H1 (cell line): ENCODE results near the gene KRT4. TPM values are rescaled to one million over a fixed set of nuclear protein-coding genes. Genes with fewer than 3 reads are reported as not detected.

Source experiments
- CTCF ChIA-PET: fragments of 300-600 bp; sonication (Branson Sonifier 250); formaldehyde crosslinking; loops from one replicate; lab custom pipeline; 2021; ENCODE audit not compliant: partially characterized antibody; lab: Charles Lee
- POLR2A ChIA-PET: fragments of 300-600 bp; sonication (Branson Sonifier 250); formaldehyde crosslinking; loops from one replicate; lab custom pipeline; 2021; ENCODE audit warnings: inconsistent platforms; ENCODE audit not compliant: partially characterized antibody; lab: Charles Lee
- DNase-seq, 2 experiments: peaks; one replicate each; pipeline versions ENCODE4 v3.0.0 to v3.0.0-alpha.2; 2010 to 2022; ENCODE audit warnings: low spot score in 2 of 2, low read depth in 1 of 2, mixed read lengths in 1 of 2
- FAIRE-seq: peaks from 2 replicates; lab custom pipeline; 2011; peaks lifted over from hg19 to GRCh38; lab: Jason Lieb, UNC
- H2AFZ ChIP-seq: 2 replicates; pipeline ENCODE4 v1.8.1; 2012; ENCODE audit warnings: low read length, inconsistent platforms
- H2AK5ac ChIP-seq: 2 replicates; pipeline ENCODE4 v1.6.1; 2013; ENCODE audit warnings: low read depth, low read length
- H2BK120ac ChIP-seq: replicated peaks from 2 replicates; pipeline ENCODE3; 2013; ENCODE audit warnings: low read depth, low read length, inconsistent platforms
- H2BK12ac ChIP-seq: 2 replicates; pipeline ENCODE4 v1.6.1; 2013; ENCODE audit warnings: low read depth, low read length
- H2BK15ac ChIP-seq: 2 replicates; pipeline ENCODE4 v1.6.1; 2013; ENCODE audit warnings: low read length
- H2BK20ac ChIP-seq: 2 replicates; pipeline ENCODE4 v1.6.1; 2013; ENCODE audit warnings: low read length
- H2BK5ac ChIP-seq: 2 replicates; pipeline ENCODE4 v1.6.1; 2013; ENCODE audit warnings: low read depth, low read length
- H3K14ac ChIP-seq: 2 replicates; pipeline ENCODE4 v1.6.1; 2013; ENCODE audit warnings: inconsistent platforms; ENCODE audit not compliant: insufficient read length
- H3K18ac ChIP-seq: 2 replicates; pipeline ENCODE4 v1.6.1; 2013; ENCODE audit warnings: low read length; ENCODE audit errors: extremely low read depth
- H3K23ac ChIP-seq: 2 replicates; pipeline ENCODE4 v1.6.1; 2013; ENCODE audit warnings: inconsistent platforms; ENCODE audit not compliant: insufficient read length
- H3K23me2 ChIP-seq: 2 replicates; pipeline ENCODE4 v1.6.1; 2013; ENCODE audit warnings: low read depth, low read length
- H3K27ac ChIP-seq: 2 replicates; pipeline ENCODE4 v1.6.1; 2011; ENCODE audit warnings: low read depth, low read length, inconsistent platforms
- H3K27me3 ChIP-seq, 4 experiments: replicated peaks in 1 of 4; 1 replicate in 1 of 4; 2 replicates in 3 of 4; pipeline versions ENCODE4 v1.6.1 to v1.8.1; 2011 to 2013; ENCODE audit warnings: low read length in 3 of 4, mild to moderate bottlenecking in 3 of 4, inconsistent platforms in 2 of 4, mixed read lengths in 2 of 4, moderate library complexity in 1 of 4; ENCODE audit not compliant: control insufficient read depth in 3 of 4, insufficient read depth in 3 of 4; ENCODE audit errors: extremely low read depth in 1 of 4
- H3K36me3 ChIP-seq, 4 experiments: 2 replicates each; pipeline versions ENCODE4 v1.6.1 to v1.8.1; 2011 to 2013; ENCODE audit warnings: mild to moderate bottlenecking in 4 of 4, low read length in 3 of 4, moderate library complexity in 2 of 4, control low read depth in 1 of 4, inconsistent platforms in 1 of 4; ENCODE audit not compliant: insufficient read depth in 4 of 4, control insufficient read depth in 2 of 4
- H3K4ac ChIP-seq: replicated peaks from 2 replicates; pipeline ENCODE3; 2013; ENCODE audit warnings: low read length, low read depth, mixed read lengths, inconsistent platforms; ENCODE audit not compliant: insufficient read length
- H3K4me1 ChIP-seq, 4 experiments: replicated peaks in 1 of 4; 1 replicate in 1 of 4; 2 replicates in 3 of 4; pipeline versions ENCODE4 v1.6.1 to v1.8.1; 2011 to 2013; ENCODE audit warnings: low read length in 3 of 4, inconsistent platforms in 2 of 4, mixed read lengths in 1 of 4; ENCODE audit not compliant: insufficient read depth in 4 of 4, control insufficient read depth in 3 of 4
- H3K4me2 ChIP-seq, 2 experiments: 2 replicates each; pipeline versions ENCODE4 v1.6.1 to v1.8.1; 2011 to 2013; ENCODE audit warnings: low read depth in 2 of 2, low read length in 2 of 2, control low read depth in 1 of 2, inconsistent platforms in 1 of 2, mild to moderate bottlenecking in 1 of 2; ENCODE audit not compliant: insufficient read depth in 1 of 2
- H3K4me3 ChIP-seq, 4 experiments: fragments of 200-600, 300-600 bp in 1 of 4; sonication (generic), shearing (Covaris generic), sonication (Bioruptor Twin) in 1 of 4; 2 replicates each; pipeline versions ENCODE4 v1.5.1 to v1.8.1; 2011 to 2016; ENCODE audit warnings: low read length in 4 of 4, low read depth in 3 of 4, control low read depth in 2 of 4, inconsistent platforms in 2 of 4, mild to moderate bottlenecking in 2 of 4, mixed read lengths in 1 of 4, moderate library complexity in 1 of 4; ENCODE audit not compliant: insufficient read depth in 2 of 4; ENCODE audit errors: extremely low read depth in 1 of 4
- H3K56ac ChIP-seq: replicated peaks from 2 replicates; pipeline ENCODE3; 2013; ENCODE audit warnings: low read depth, mild to moderate bottlenecking, mixed read lengths, low read length, inconsistent platforms; ENCODE audit not compliant: insufficient read length
- H3K79me1 ChIP-seq: 2 replicates; pipeline ENCODE4 v1.6.1; 2013; ENCODE audit warnings: low read depth, low read length, control low read depth
- H3K79me2 ChIP-seq, 2 experiments: 2 replicates each; pipeline versions ENCODE4 v1.6.1 to v1.8.1; 2012 to 2013; ENCODE audit warnings: low read length in 2 of 2, mild to moderate bottlenecking in 2 of 2, inconsistent platforms in 1 of 2; ENCODE audit not compliant: insufficient read depth in 2 of 2, control insufficient read depth in 1 of 2
- H3K9ac ChIP-seq, 4 experiments: replicated peaks in 1 of 4; 1 replicate in 1 of 4; 2 replicates in 3 of 4; pipeline versions ENCODE4 v1.6.1 to v1.8.1; 2011 to 2013; ENCODE audit warnings: low read depth in 3 of 4, low read length in 3 of 4, control low read depth in 2 of 4, mild to moderate bottlenecking in 2 of 4, moderate library complexity in 2 of 4, inconsistent platforms in 1 of 4; ENCODE audit errors: extremely low read depth in 1 of 4
- H3K9me3 ChIP-seq, 2 experiments: 2 replicates each; pipeline versions ENCODE4 v1.6.1 to v1.8.1; 2012 to 2013; ENCODE audit warnings: mild to moderate bottlenecking in 2 of 2, moderate library complexity in 2 of 2, control low read depth in 1 of 2, inconsistent platforms in 1 of 2, low read depth in 1 of 2, low read length in 1 of 2, mixed read lengths in 1 of 2; ENCODE audit not compliant: insufficient read depth in 2 of 2
- H4K20me1 ChIP-seq, 2 experiments: replicated peaks in 1 of 2; 2 replicates each; pipeline versions ENCODE3 to v1.8.1; 2011 to 2013; ENCODE audit warnings: inconsistent platforms in 2 of 2, low read length in 2 of 2, mild to moderate bottlenecking in 1 of 2; ENCODE audit not compliant: insufficient read depth in 2 of 2, control insufficient read depth in 1 of 2
- H4K5ac ChIP-seq: 2 replicates; pipeline ENCODE4 v1.6.1; 2013; ENCODE audit warnings: low read length, low read depth, mixed read lengths, inconsistent platforms; ENCODE audit not compliant: insufficient read length
- H4K8ac ChIP-seq: 2 replicates; pipeline ENCODE4 v1.8.0; 2013; ENCODE audit warnings: mild to moderate bottlenecking, moderate library complexity, low read length, inconsistent platforms; ENCODE audit not compliant: insufficient read depth; ENCODE audit errors: extremely low read depth
- H4K91ac ChIP-seq: replicated peaks from 2 replicates; pipeline ENCODE3; 2013; ENCODE audit warnings: low read length, mixed read lengths, inconsistent platforms; ENCODE audit not compliant: insufficient read length
- CREB1 ChIP-seq: IDR thresholded peaks from 2 replicates; pipeline ENCODE4 v1.6.1; 2012; ENCODE audit warnings: inconsistent platforms
- HDAC2 ChIP-seq, 2 experiments: fragments of 300-600 bp in 1 of 2; sonication (generic) in 1 of 2; IDR thresholded peaks; 2 replicates each; pipeline ENCODE4 v1.6.1; 2011 to 2012; ENCODE audit warnings: low read depth in 2 of 2, low read length in 2 of 2, mild to moderate bottlenecking in 2 of 2, moderate library complexity in 2 of 2, borderline replicate concordance in 1 of 2, inconsistent platforms in 1 of 2
- JUN ChIP-seq: IDR thresholded peaks from 2 replicates; pipeline ENCODE4 v1.6.1; 2011; ENCODE audit warnings: low read depth, mild to moderate bottlenecking, improper control_type of control experiment, low read length
- MAFK ChIP-seq: IDR thresholded peaks from 2 replicates; pipeline ENCODE4 v1.6.1; 2012; ENCODE audit warnings: low read depth, mild to moderate bottlenecking, improper control_type of control experiment, low read length
- POU5F1 ChIP-seq: IDR thresholded peaks from 2 replicates; pipeline ENCODE4 v1.6.1; 2011; ENCODE audit warnings: low read depth, mild to moderate bottlenecking, low read length, moderate library complexity
- SIX5 ChIP-seq: IDR thresholded peaks from 2 replicates; pipeline ENCODE4 v1.6.1; 2011; ENCODE audit warnings: mild to moderate bottlenecking, low read depth, low read length
- WGBS, 2 experiments: shearing (Covaris generic) in 1 of 2; methylation state at CpG; one replicate each; pipeline versions ENCODE4 v1.1.6 to v1.1.7; 2013 to 2015; ENCODE audit warnings: low lambda C conversion rate in 2 of 2, mixed read lengths in 2 of 2, inconsistent platforms in 1 of 2, low coverage in 1 of 2, missing lambda C conversion rate in 1 of 2; ENCODE audit not compliant: insufficient replicate concordance in 2 of 2, insufficient coverage in 1 of 2, insufficient read length in 1 of 2; ENCODE audit errors: extremely low coverage in 1 of 2, missing lambda C conversion rate in 1 of 2; 5-methylcytosine and 5-hydroxymethylcytosine counted together
- polyA plus RNA-seq, 7 experiments: library from polyadenylated mRNA; depleted of rRNA in 3 of 7; stranded (reverse) in 5 of 7; unstranded in 2 of 7; fragments of >200 nt in 5 of 7; fragments of 200-250 nt in 2 of 7; gene quantifications; 1 replicate in 5 of 7; 2 replicates in 1 of 7; 4 replicates in 1 of 7; pipeline versions ENCODE4 v1.2.1 to v1.2.3, GENCODE V29; 2011 to 2013; ENCODE audit warnings: missing spikeins in 2 of 7, mixed read lengths in 2 of 7
- total RNA-seq: library from RNA; stranded (reverse); fragmentation: NEBNext Ultra II Directional; extraction: Animal tissue kit (Norgen Biotek cat#: 25700); gene quantifications from 2 replicates; pipeline ENCODE4 v1.2.1, GENCODE V29; 2021
- TF ChIP-seq, protein P1 (sequence below): IDR thresholded peaks from 2 replicates; pipeline ENCODE4 v1.6.1; 2011; ENCODE audit warnings: low read length, improper control_type of control experiment

The KRT4 gene
- total and polyA plus RNA-seq, 2 of the 8 experiments (the other 6 are each of a cell fraction or from before 2014, with no cell fraction given) = not detected

DNA sequence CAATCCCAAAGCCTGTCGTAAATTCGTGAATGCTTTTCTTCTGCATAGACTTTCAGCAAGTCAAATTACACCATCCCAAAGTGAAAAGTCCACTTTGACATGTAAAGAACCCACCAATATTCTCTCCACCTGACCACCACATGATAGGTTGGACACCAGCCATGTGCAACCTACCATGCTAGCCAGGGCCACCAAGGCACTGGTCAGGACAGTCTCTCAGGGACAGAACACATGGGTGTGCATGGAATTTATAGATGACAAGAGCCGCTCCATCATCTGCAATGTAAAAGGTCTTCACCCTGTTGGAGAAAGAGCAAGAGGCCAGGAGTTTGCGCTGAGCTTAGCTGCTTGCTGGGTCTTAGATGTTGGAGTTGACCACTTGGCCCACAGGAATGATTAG lies 31.4 kb downstream of the KRT4 start:
- Histone ChIP-seq H3K4me2 (no peak overlapping the region), H3K79me1 (no peaks in the 10 kb centered on the region), H2AFZ (no peak overlapping the region), H2BK12ac (no peak overlapping the region), H4K5ac (no peak overlapping the region), H3K23me2 (no peaks in the 10 kb centered on the region), H3K56ac (no peak overlapping the region), H3K4ac (no peak overlapping the region), H3K36me3 (no peaks in the 10 kb centered on the region), H3K27me3 (no peaks in the 10 kb centered on the region), H3K9ac (no peak overlapping the region), H3K4me1 (no peaks in the 10 kb centered on the region), H3K23ac (no peak overlapping the region), H3K14ac (no peak overlapping the region), H3K9me3 (no peaks in the 10 kb centered on the region), H2BK5ac (no peak overlapping the region), H4K20me1 (no peaks in the 10 kb centered on the region), H3K27ac (no peak overlapping the region), H2BK15ac (no peak overlapping the region), H4K91ac (no peak overlapping the region), H4K8ac (no peak overlapping the region), H2BK120ac (no peak overlapping the region), H2BK20ac (no peak overlapping the region), H2AK5ac (no peak overlapping the region), H3K4me3 (no peak overlapping the region), H3K18ac (no peak overlapping the region), H3K79me2 (no peaks in the 10 kb centered on the region)
- ChIA-PET POLR2A (no interaction called here), CTCF (interaction anchor here (0.9 to 1.7 kb wide), 2 partner anchors 8 to 97 kb away, joined by 4 to 6 read pairs; no protein-coding TSS in a partner anchor)
- 89% methylated on average over 4 of the region's 4 CpGs; no CpG with 5 or more reads in 1 of the 2 experiments for WGBS, 2 experiments
- FAIRE-seq (no peak), DNase-seq (no peak)
- no peak for TF ChIP-seq CREB1
- no peak for TF ChIP-seq JUN
- TF ChIP-seq MAFK = no peak
- TF ChIP-seq HDAC2 (IDR thresholded peaks at IDR 0.05; ENCODE audit: borderline replicate concordance in 1 of 2, low read depth in 2 of 2, low read length in 2 of 2) = no peak
- no peak for TF ChIP-seq SIX5
- TF ChIP-seq, protein P1, sequence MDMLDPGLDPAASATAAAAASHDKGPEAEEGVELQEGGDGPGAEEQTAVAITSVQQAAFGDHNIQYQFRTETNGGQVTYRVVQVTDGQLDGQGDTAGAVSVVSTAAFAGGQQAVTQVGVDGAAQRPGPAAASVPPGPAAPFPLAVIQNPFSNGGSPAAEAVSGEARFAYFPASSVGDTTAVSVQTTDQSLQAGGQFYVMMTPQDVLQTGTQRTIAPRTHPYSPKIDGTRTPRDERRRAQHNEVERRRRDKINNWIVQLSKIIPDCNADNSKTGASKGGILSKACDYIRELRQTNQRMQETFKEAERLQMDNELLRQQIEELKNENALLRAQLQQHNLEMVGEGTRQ = no peak
- no peak for TF ChIP-seq POU5F1
